Measurements from ENCODE around the gene SAMD7.

The SAMD7 gene

GRCh38 chr3:169966951-169967915 is 55.9 kb downstream of the SAMD7 start:
- DNase-seq: peak; percentile 54 to 55

GRCh38 chr3:169968224-169968885 is 57.0 kb downstream of the SAMD7 start:
- no peak for DNase-seq

GRCh38 chr3:169969174-169970095 is 58.1 kb downstream of the SAMD7 start:
- no peak for DNase-seq

GRCh38 chr3:169970847-169971246 is 59.5 kb downstream of the SAMD7 start:
- no peak for DNase-seq

- DNase-seq: no peak
Observed at GRCh38 chr3:169971522-169971921, 60.1 kb downstream of the SAMD7 start.

GRCh38 chr3:169980055-169980454 is 68.7 kb downstream of the SAMD7 start:
- DNase-seq: no peak

GRCh38 chr3:169984292-169984691 is 72.9 kb downstream of the SAMD7 start:
- no peak for DNase-seq

Measured in activated T-cell treated with anti-CD3 and anti-CD28 coated beads, Interleukin-2, amount 50 U/mL, for 48 hours (primary cell).